OCI-LY1 (cell line): Measurements from ENCODE around the gene PRPS1.

Experiments
- H2AFZ ChIP-seq: fragments of 200-600 bp; sonication (generic), shearing (Covaris generic); 2 replicates; pipeline ENCODE4 v1.6.0; 2014; ENCODE audit warnings: antibody characterized with exemption, mild to moderate bottlenecking, low read length
- H3F3A ChIP-seq: fragments of 200-600 bp; sonication (generic), shearing (Covaris generic); 2 replicates; pipeline ENCODE4 v1.6.0; 2014; ENCODE audit warnings: mild to moderate bottlenecking, antibody characterized with exemption, low read length, moderate library complexity; ENCODE audit not compliant: insufficient read depth
- H3K27ac ChIP-seq: fragments of 200-600 bp; sonication (generic); 2 replicates; pipeline ENCODE4 v1.5.1; 2014; ENCODE audit warnings: low read length, mixed run types, mild to moderate bottlenecking, low read depth; ENCODE audit not compliant: poor library complexity, severe bottlenecking
- H3K27me3 ChIP-seq: fragments of 200-600 bp; sonication (generic); 2 replicates; pipeline ENCODE4 v1.6.0; 2014; ENCODE audit warnings: antibody characterized with exemption, mild to moderate bottlenecking, low read length, moderate library complexity; ENCODE audit not compliant: insufficient read depth
- H3K36me3 ChIP-seq: fragments of 200-600 bp; sonication (generic); 2 replicates; pipeline ENCODE4 v1.6.1; 2014; ENCODE audit warnings: mild to moderate bottlenecking, antibody characterized with exemption, low read length, moderate library complexity, mixed read lengths; ENCODE audit not compliant: insufficient read depth
- H3K4me1 ChIP-seq: fragments of 200-600 bp; sonication (generic); 2 replicates; pipeline ENCODE4 v1.5.1; 2014; ENCODE audit warnings: mild to moderate bottlenecking, low read length, moderate library complexity; ENCODE audit not compliant: insufficient read depth, severe bottlenecking
- H3K4me2 ChIP-seq: fragments of 200-600 bp; sonication (generic), shearing (Covaris generic); 2 replicates; pipeline ENCODE4 v1.6.1; 2014; ENCODE audit warnings: low read length
- H3K4me3 ChIP-seq: fragments of 200-600 bp; sonication (generic); 2 replicates; pipeline ENCODE4 v1.5.1; 2014; ENCODE audit warnings: low read length, low read depth, mild to moderate bottlenecking, mixed read lengths; ENCODE audit not compliant: poor library complexity, severe bottlenecking
- H3K79me2 ChIP-seq: fragments of 200-600 bp; shearing (Covaris generic); 2 replicates; pipeline ENCODE4 v1.6.1; 2016; ENCODE audit warnings: mixed run types, low read length, mixed read lengths; ENCODE audit not compliant: insufficient read depth
- H3K9ac ChIP-seq: fragments of 200-600 bp; sonication (generic), shearing (Covaris generic); 2 replicates; pipeline ENCODE4 v1.6.1; 2014; ENCODE audit warnings: mild to moderate bottlenecking, low read length, mixed read lengths
- H3K9me2 ChIP-seq: fragments of 200-600 bp; sonication (generic), shearing (Covaris generic); 2 replicates; pipeline ENCODE4 v1.6.1; 2014; ENCODE audit warnings: low read depth, mild to moderate bottlenecking, low read length, mixed read lengths
- H3K9me3 ChIP-seq: fragments of 200-600 bp; shearing (Covaris generic); 2 replicates; pipeline ENCODE4 v1.6.1; 2014; ENCODE audit warnings: low read length, mixed read lengths
- H4K20me1 ChIP-seq: fragments of 200-600 bp; sonication (generic), shearing (Covaris generic); 2 replicates; pipeline ENCODE4 v1.6.0; 2016; ENCODE audit warnings: mild to moderate bottlenecking, low read length; ENCODE audit not compliant: insufficient read depth
- EZH2 ChIP-seq: fragments of 200-600 bp; sonication (generic), shearing (Covaris generic); IDR thresholded peaks from 2 replicates; pipeline ENCODE4 v1.8.0; 2017; ENCODE audit warnings: borderline replicate concordance, mixed run types, mild to moderate bottlenecking, antibody characterized with exemption, low read length, moderate library complexity, mixed read lengths
- TF ChIP-seq, protein P1 (sequence below): fragments of 200-600 bp; sonication (generic), shearing (Covaris generic); IDR thresholded peaks from 2 replicates; pipeline ENCODE4 v1.5.1; 2017; ENCODE audit warnings: mild to moderate bottlenecking, antibody characterized with exemption, low read length, moderate library complexity, mixed read lengths

PRPS1 gene

DNA sequence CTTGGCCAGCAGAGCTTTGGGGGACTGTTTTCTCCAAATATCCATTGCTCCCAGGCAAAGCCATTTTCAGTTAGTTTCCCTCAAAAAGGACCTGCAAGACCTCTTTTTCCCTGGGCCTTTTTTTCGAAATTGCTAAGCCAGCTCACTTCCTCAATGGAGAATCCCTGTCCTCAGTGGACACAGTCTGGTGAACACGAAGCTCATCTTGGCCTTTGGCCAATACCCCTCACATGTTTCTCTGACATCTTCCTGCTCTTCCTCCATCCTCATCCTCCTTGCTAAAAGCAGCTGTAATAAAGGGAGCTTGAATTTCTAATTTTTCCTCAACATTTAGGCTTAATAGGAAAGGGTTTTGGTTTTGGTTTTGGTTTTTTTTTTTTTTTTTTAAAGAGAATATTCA lies 17.6 kb upstream of the PRPS1 start:
- no peak overlapping the region for H3K4me3 ChIP-seq
- H3K9me2 ChIP-seq, result no peaks in the 10 kb centered on the region
- no peak overlapping the region for H3K4me2 ChIP-seq
- no peak overlapping the region for H2AFZ ChIP-seq
- no peaks in the 10 kb centered on the region for H3K36me3 ChIP-seq
- H3K79me2 ChIP-seq, result no peaks in the 10 kb centered on the region
- H3K27ac ChIP-seq, result no peak overlapping the region
- no peaks in the 10 kb centered on the region for H4K20me1 ChIP-seq
- H3K27me3 ChIP-seq, result no peaks in the 10 kb centered on the region
- no peaks in the 10 kb centered on the region for H3K9me3 ChIP-seq
- no peaks in the 10 kb centered on the region for H3F3A ChIP-seq
- H3K9ac ChIP-seq, result no peak overlapping the region
- no peaks in the 10 kb centered on the region for H3K4me1 ChIP-seq
- TF ChIP-seq EZH2, result no peak
- TF ChIP-seq, protein P1, sequence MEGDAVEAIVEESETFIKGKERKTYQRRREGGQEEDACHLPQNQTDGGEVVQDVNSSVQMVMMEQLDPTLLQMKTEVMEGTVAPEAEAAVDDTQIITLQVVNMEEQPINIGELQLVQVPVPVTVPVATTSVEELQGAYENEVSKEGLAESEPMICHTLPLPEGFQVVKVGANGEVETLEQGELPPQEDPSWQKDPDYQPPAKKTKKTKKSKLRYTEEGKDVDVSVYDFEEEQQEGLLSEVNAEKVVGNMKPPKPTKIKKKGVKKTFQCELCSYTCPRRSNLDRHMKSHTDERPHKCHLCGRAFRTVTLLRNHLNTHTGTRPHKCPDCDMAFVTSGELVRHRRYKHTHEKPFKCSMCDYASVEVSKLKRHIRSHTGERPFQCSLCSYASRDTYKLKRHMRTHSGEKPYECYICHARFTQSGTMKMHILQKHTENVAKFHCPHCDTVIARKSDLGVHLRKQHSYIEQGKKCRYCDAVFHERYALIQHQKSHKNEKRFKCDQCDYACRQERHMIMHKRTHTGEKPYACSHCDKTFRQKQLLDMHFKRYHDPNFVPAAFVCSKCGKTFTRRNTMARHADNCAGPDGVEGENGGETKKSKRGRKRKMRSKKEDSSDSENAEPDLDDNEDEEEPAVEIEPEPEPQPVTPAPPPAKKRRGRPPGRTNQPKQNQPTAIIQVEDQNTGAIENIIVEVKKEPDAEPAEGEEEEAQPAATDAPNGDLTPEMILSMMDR, result no peak

DNA sequence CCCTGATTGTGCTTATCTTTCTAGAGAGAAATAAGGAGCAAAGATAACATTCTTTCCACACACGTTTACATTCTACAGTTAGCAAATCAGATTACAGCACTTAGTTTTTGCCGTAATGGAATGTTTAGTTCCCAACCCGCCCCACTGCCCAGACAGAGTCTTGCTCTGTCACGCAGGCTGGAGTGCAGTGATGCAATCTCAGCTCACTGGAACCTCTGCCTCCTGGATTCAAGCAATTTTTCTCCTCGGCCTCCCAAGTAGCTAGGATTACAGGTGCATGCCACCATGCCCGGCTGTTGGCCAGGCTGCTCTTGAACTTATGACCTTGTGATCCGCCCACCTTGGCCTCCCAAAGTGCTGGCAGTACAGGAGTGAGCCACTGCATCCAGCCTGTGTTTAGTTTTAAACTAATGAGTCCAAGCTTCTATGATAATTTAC lies 8.4 kb upstream of the PRPS1 start:
- no peaks in the 10 kb centered on the region for H3K79me2 ChIP-seq
- H3K4me1 ChIP-seq, result no peaks in the 10 kb centered on the region
- H3K4me3 ChIP-seq, result no peak overlapping the region
- no peaks in the 10 kb centered on the region for H3K27me3 ChIP-seq
- H3K9ac ChIP-seq, result no peak overlapping the region
- TF ChIP-seq EZH2, result no peak
- TF ChIP-seq, protein P1, result no peak
- no peak overlapping the region for H3K4me2 ChIP-seq
- no peaks in the 10 kb centered on the region for H3F3A ChIP-seq
- no peaks in the 10 kb centered on the region for H3K9me2 ChIP-seq
- H3K9me3 ChIP-seq, result no peaks in the 10 kb centered on the region
- no peaks in the 10 kb centered on the region for H3K36me3 ChIP-seq
- no peaks in the 10 kb centered on the region for H4K20me1 ChIP-seq
- H2AFZ ChIP-seq, result no peak overlapping the region
- H3K27ac ChIP-seq, result no peak overlapping the region

DNA sequence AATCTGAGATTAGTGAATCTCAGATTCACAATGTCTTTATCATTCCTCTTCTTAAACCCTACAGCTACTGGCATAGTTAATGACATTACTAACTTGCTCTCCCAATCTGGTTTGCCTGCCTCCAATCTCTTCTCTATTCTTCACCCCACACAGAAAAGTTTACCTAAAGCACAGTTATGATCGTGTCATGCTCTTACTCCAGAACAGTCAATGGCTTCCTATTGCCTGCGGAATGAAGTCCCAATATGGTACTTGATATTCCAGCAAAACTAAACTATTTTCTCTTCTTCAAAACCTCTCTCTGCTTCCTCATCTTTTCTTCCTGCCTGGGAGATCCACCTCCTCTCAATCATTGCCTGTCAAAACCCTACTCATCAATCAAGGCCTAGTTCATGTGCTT lies 3.4 kb upstream of the PRPS1 start:
- Histone ChIP-seq H3K9me3 (no peaks in the 10 kb centered on the region), H3K27ac (no peak overlapping the region), H3K27me3 (no peaks in the 10 kb centered on the region), H3K4me1 (peaks cover 9% of the 10 kb centered on the region), H4K20me1 (no peaks in the 10 kb centered on the region), H3K4me2 (no peak overlapping the region), H3K4me3 (no peak overlapping the region), H2AFZ (no peak overlapping the region), H3K9ac (no peak overlapping the region), H3K9me2 (no peaks in the 10 kb centered on the region), H3F3A (no peaks in the 10 kb centered on the region), H3K79me2 (peaks cover 10% of the 10 kb centered on the region), H3K36me3 (0 out of 2 replicates have a peak, but pooled peaks cover under 1% of the 10 kb centered on the region)
- no peak for TF ChIP-seq EZH2
- TF ChIP-seq, protein P1, result no peak
